OCI-LY1 (cell line): Measurements from ENCODE around the gene HIRA.

ENCODE experiments used
- CTCF ChIP-seq: fragments of 200-600 bp; sonication (generic), shearing (Covaris generic); IDR thresholded peaks from 2 replicates; pipeline ENCODE4 v1.5.1; 2017; ENCODE audit warnings: mild to moderate bottlenecking, antibody characterized with exemption, low read length, moderate library complexity, mixed read lengths
- EZH2 ChIP-seq: fragments of 200-600 bp; sonication (generic), shearing (Covaris generic); IDR thresholded peaks from 2 replicates; pipeline ENCODE4 v1.8.0; 2017; ENCODE audit warnings: borderline replicate concordance, mixed run types, mild to moderate bottlenecking, antibody characterized with exemption, low read length, moderate library complexity, mixed read lengths

- TF ChIP-seq CTCF, result no peak
- TF ChIP-seq EZH2, result no peak
Observed at GRCh38 chr22:19367763-19368367, 63.7 kb downstream of the HIRA start.
